H9 (cell line): ENCODE results near the gene AP2M1. TPM values are rescaled to one million over a fixed set of nuclear protein-coding genes. Genes with fewer than 3 reads are reported as not detected.

ENCODE experiments used
- DNase-seq: peaks from one replicate; pipeline ENCODE4 v3.0.0-alpha.2; 2017
- H2AFZ ChIP-seq: one replicate; pipeline ENCODE4 v1.6.1; 2013; ENCODE audit warnings: mild to moderate bottlenecking, low read length, control low read depth, moderate library complexity
- H2AK5ac ChIP-seq: 2 replicates; pipeline ENCODE4 v1.6.1; 2013; ENCODE audit warnings: low read length, control low read depth, mixed read lengths; ENCODE audit not compliant: insufficient read length
- H2BK120ac ChIP-seq: one replicate; pipeline ENCODE4 v1.6.1; 2013; ENCODE audit warnings: low read depth, mild to moderate bottlenecking, low read length, control low read depth, inconsistent platforms; ENCODE audit not compliant: poor library complexity, severe bottlenecking
- H2BK12ac ChIP-seq: 2 replicates; pipeline ENCODE4 v1.6.1; 2013; ENCODE audit warnings: low read length, control low read depth, mixed read lengths, low read depth; ENCODE audit not compliant: insufficient read length
- H2BK15ac ChIP-seq: 2 replicates; pipeline ENCODE4 v1.6.1; 2013; ENCODE audit warnings: low read depth, low read length, control low read depth
- H2BK20ac ChIP-seq: one replicate; pipeline ENCODE4 v1.6.1; 2013; ENCODE audit warnings: low read depth, mild to moderate bottlenecking, low read length, control low read depth, inconsistent platforms; ENCODE audit not compliant: poor library complexity, severe bottlenecking
- H2BK5ac ChIP-seq: 2 replicates; pipeline ENCODE4 v1.6.1; 2013; ENCODE audit warnings: low read length, control low read depth, mixed read lengths; ENCODE audit not compliant: insufficient read length
- H3K14ac ChIP-seq: 2 replicates; pipeline ENCODE4 v1.6.1; 2013; ENCODE audit warnings: low read length, control low read depth; ENCODE audit not compliant: insufficient read depth
- H3K18ac ChIP-seq: 2 replicates; pipeline ENCODE4 v1.6.1; 2013; ENCODE audit warnings: low read depth, mild to moderate bottlenecking, mixed read lengths, low read length, control low read depth; ENCODE audit not compliant: insufficient read length
- H3K23ac ChIP-seq: 2 replicates; pipeline ENCODE4 v1.6.1; 2013; ENCODE audit warnings: low read length, control low read depth, mixed read lengths, low read depth; ENCODE audit not compliant: insufficient read length
- H3K23me2 ChIP-seq: 2 replicates; pipeline ENCODE4 v1.6.1; 2013; ENCODE audit warnings: low read depth, mild to moderate bottlenecking, mixed read lengths, low read length, control low read depth; ENCODE audit not compliant: insufficient read length, poor library complexity, severe bottlenecking
- H3K27ac ChIP-seq: 2 replicates; pipeline ENCODE4 v1.5.1; 2013; ENCODE audit warnings: low read length, control low read depth, mixed read lengths, low read depth; ENCODE audit not compliant: insufficient read length
- H3K27me3 ChIP-seq: 2 replicates; pipeline ENCODE4 v1.6.1; 2013; ENCODE audit warnings: low read length, control low read depth, inconsistent platforms; ENCODE audit not compliant: insufficient read depth
- H3K4ac ChIP-seq: 2 replicates; pipeline ENCODE4 v1.6.1; 2013; ENCODE audit warnings: low read depth, mild to moderate bottlenecking, control low read depth, inconsistent platforms, low read length, moderate library complexity
- H3K4me1 ChIP-seq: 2 replicates; pipeline ENCODE4 v1.6.1; 2013; ENCODE audit warnings: low read length, control low read depth, inconsistent platforms; ENCODE audit not compliant: insufficient read depth
- H3K4me2 ChIP-seq: 2 replicates; pipeline ENCODE4 v1.6.1; 2013; ENCODE audit warnings: low read length, control low read depth, mixed read lengths; ENCODE audit not compliant: insufficient read length, insufficient read depth
- H3K56ac ChIP-seq: 2 replicates; pipeline ENCODE4 v1.6.1; 2013; ENCODE audit warnings: low read depth, mild to moderate bottlenecking, mixed read lengths, low read length, control low read depth; ENCODE audit not compliant: insufficient read length
- H3K79me1 ChIP-seq: 2 replicates; pipeline ENCODE4 v1.6.1; 2013; ENCODE audit warnings: low read depth, mild to moderate bottlenecking, moderate library complexity, low read length, control low read depth, inconsistent platforms; ENCODE audit not compliant: insufficient read depth, poor library complexity, severe bottlenecking
- H3K79me2 ChIP-seq: 2 replicates; pipeline ENCODE4 v1.6.1; 2013; ENCODE audit warnings: low read length, control low read depth, inconsistent platforms; ENCODE audit not compliant: insufficient read depth
- H3K9ac ChIP-seq: 2 replicates; pipeline ENCODE4 v1.6.1; 2013; ENCODE audit warnings: low read length, control low read depth, mixed read lengths; ENCODE audit not compliant: insufficient read length; ENCODE audit errors: extremely low read depth
- H3K9me3 ChIP-seq: one replicate; pipeline ENCODE4 v1.6.1; 2013; ENCODE audit warnings: low read depth, low read length, inconsistent platforms; ENCODE audit not compliant: control insufficient read depth
- H3T11ph ChIP-seq: one replicate; pipeline ENCODE4 v1.6.1; 2013; ENCODE audit warnings: mild to moderate bottlenecking, low read length, control low read depth, inconsistent platforms
- H4K20me1 ChIP-seq: one replicate; pipeline ENCODE4 v1.6.1; 2013; ENCODE audit not compliant: control insufficient read depth, insufficient read length, insufficient read depth
- H4K5ac ChIP-seq: 2 replicates; pipeline ENCODE4 v1.6.1; 2013; ENCODE audit warnings: low read depth, mild to moderate bottlenecking, mixed read lengths, low read length, control low read depth; ENCODE audit not compliant: insufficient read length
- H4K8ac ChIP-seq: replicated peaks from 2 replicates; pipeline ENCODE4 v1.6.1; 2013; ENCODE audit warnings: low read length, control low read depth, mixed read lengths, low read depth; ENCODE audit not compliant: insufficient read length
- H4K91ac ChIP-seq: 2 replicates; pipeline ENCODE4 v1.6.1; 2013; ENCODE audit warnings: low read depth, mild to moderate bottlenecking, moderate library complexity, mixed read lengths, low read length, control low read depth; ENCODE audit not compliant: insufficient read length
- H3K27ac Mint-ChIP-seq, 3 experiments: 2 replicates in 2 of 3; 3 replicates in 1 of 3; pipeline ENCODE4 v1.8.0; 2020 to 2021; ENCODE audit warnings: mixed read lengths in 3 of 3, mild to moderate bottlenecking in 1 of 3, moderate library complexity in 1 of 3
- H3K27me3 Mint-ChIP-seq: 2 replicates; pipeline ENCODE4 v1.8.0; 2021; ENCODE audit warnings: low read depth, mild to moderate bottlenecking, moderate library complexity, mixed read lengths
- H3K36me3 Mint-ChIP-seq, 3 experiments: 2 replicates in 2 of 3; 3 replicates in 1 of 3; pipeline ENCODE4 v1.8.0; 2020 to 2021; ENCODE audit warnings: low read depth in 3 of 3, mixed read lengths in 3 of 3; ENCODE audit not compliant: insufficient read depth in 1 of 3
- H3K4me1 Mint-ChIP-seq, 2 experiments: 2 replicates each; pipeline ENCODE4 v1.8.0; 2020; ENCODE audit warnings: mixed read lengths in 2 of 2
- H3K4me3 Mint-ChIP-seq, 2 experiments: 2 replicates in 1 of 2; 3 replicates in 1 of 2; pipeline ENCODE4 v1.8.0; 2020 to 2021; ENCODE audit warnings: mild to moderate bottlenecking in 2 of 2, mixed read lengths in 2 of 2, moderate library complexity in 1 of 2
- H3K9me3 Mint-ChIP-seq, 2 experiments: 2 replicates in 1 of 2; 3 replicates in 1 of 2; pipeline ENCODE4 v1.8.0; 2020; ENCODE audit warnings: mild to moderate bottlenecking in 2 of 2, mixed read lengths in 2 of 2, moderate library complexity in 1 of 2
- WGBS: extraction: QIAGEN DNeasy Blood & Tissue Kit; methylation state at CpG from one replicate; pipeline ENCODE4 v1.1.7; 2013; ENCODE audit warnings: missing lambda C conversion rate, low lambda C conversion rate, mixed read lengths; ENCODE audit not compliant: insufficient read length; ENCODE audit errors: extremely low coverage; 5-methylcytosine and 5-hydroxymethylcytosine counted together
- total RNA-seq: library from RNA; stranded (reverse); gene quantifications from 2 replicates; pipeline ENCODE4 v1.2.1, GENCODE V29; 2021
- TF ChIP-seq, protein P1 (sequence below): fragments of 200-600 bp; sonication (generic); conservative IDR thresholded peaks from 3 replicates; pipeline ENCODE4 v1.8.0; 2021; ENCODE audit warnings: antibody characterized with exemption, mild to moderate bottlenecking

AP2M1 gene
- total RNA-seq, 1 experiment from 2014 or later, result 443 TPM

DNA sequence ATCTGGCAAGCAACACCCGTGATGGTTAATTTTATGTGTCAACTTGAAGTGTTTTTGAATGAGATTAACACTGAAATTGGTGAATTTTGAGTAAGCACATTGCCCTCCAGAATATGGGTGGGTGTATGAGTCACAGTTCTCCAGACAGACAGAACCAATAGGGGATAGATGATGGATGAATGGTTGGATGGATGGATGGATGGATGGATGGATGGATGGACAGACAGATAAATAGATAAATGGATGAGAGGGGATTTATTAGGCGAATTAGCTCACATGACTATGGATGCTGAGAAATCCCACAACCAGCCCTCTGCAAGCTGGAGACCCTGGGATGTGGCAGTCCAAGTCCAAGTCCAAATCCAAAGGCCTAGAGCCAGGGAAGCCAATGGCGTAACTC lies 49.3 kb downstream of the AP2M1 start:
- Histone ChIP-seq H3K9me3 (no peaks in the 10 kb centered on the region), H3T11ph (no peak overlapping the region), H3K79me2 (no peaks in the 10 kb centered on the region), H4K91ac (no peak overlapping the region), H2AK5ac (no peak overlapping the region), H3K79me1 (no peaks in the 10 kb centered on the region), H2AFZ (no peak overlapping the region), H3K4ac (no peak overlapping the region), H3K23me2 (no peaks in the 10 kb centered on the region), H2BK12ac (no peak overlapping the region), H3K14ac (no peak overlapping the region; the same call in 1 of the 2 replicates), H2BK5ac (no peak overlapping the region), H2BK120ac (no peak overlapping the region), H4K5ac (no peak overlapping the region), H3K23ac (no peak overlapping the region), H3K9ac (no peak overlapping the region), H2BK20ac (no peak overlapping the region), H3K4me2 (no peak overlapping the region), H4K20me1 (no peaks in the 10 kb centered on the region), H3K18ac (no peak overlapping the region), H3K56ac (no peak overlapping the region), H4K8ac (no peak overlapping the region), H3K4me1 (no peaks in the 10 kb centered on the region), H3K27me3 (peaks cover 10% of the 10 kb centered on the region; the same call in 1 of the 2 replicates), H3K27ac (no peak overlapping the region), H2BK15ac (no peak overlapping the region)
- Mint-ChIP-seq H3K9me3 (no peaks in the 10 kb centered on the region), H3K4me1 (peaks cover 2% of the 10 kb centered on the region in 2 experiments), H3K27me3 (peaks cover 41% of the 10 kb centered on the region), H3K36me3 (no peaks in the 10 kb centered on the region), H3K27ac (no peak overlapping the region), H3K4me3 (no peak overlapping the region)
- DNase-seq, result no peak
- TF ChIP-seq, protein P1, sequence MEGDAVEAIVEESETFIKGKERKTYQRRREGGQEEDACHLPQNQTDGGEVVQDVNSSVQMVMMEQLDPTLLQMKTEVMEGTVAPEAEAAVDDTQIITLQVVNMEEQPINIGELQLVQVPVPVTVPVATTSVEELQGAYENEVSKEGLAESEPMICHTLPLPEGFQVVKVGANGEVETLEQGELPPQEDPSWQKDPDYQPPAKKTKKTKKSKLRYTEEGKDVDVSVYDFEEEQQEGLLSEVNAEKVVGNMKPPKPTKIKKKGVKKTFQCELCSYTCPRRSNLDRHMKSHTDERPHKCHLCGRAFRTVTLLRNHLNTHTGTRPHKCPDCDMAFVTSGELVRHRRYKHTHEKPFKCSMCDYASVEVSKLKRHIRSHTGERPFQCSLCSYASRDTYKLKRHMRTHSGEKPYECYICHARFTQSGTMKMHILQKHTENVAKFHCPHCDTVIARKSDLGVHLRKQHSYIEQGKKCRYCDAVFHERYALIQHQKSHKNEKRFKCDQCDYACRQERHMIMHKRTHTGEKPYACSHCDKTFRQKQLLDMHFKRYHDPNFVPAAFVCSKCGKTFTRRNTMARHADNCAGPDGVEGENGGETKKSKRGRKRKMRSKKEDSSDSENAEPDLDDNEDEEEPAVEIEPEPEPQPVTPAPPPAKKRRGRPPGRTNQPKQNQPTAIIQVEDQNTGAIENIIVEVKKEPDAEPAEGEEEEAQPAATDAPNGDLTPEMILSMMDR, result no peak
- WGBS, result no CpG with 5 or more reads among the region's 3 CpGs
